AG08395 (cell line): ENCODE data around the gene PTDSS2.

Experiments
- DNase-seq: peaks from one replicate; pipeline ENCODE4 v3.0.0; 2012; ENCODE audit warnings: mixed read lengths, low spot score

Gene PTDSS2

DNA sequence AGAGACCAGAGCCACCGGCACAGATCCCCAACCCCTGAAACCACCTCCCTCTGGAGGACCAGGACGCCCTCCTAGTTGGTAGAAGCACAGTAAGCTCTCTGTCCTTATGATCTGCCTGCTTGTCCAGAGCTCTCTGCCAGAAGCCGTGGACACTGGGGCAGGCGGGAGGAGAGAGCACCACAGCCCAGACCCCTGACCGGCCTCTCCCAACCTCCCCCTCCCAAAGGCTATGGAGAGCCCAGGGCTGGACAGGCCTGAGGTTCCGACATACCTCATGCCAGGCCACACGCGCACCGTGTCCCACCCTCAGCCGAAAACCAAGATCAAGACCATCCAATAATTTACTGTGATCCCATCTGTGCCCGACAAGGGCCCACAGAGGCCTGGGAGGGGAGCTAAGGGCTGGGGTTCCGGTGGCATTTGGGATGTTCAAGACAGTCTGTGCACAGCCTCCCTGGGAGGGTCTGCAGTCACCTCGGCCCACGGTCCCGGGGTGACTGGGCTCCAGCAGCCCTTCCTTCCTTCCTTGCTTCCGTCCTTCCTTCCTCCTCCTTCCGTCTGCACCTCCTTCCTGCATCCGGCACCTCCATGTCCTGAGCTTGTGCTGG, 81.9 kb downstream of the PTDSS2 start:
- no peak for DNase-seq

DNA sequence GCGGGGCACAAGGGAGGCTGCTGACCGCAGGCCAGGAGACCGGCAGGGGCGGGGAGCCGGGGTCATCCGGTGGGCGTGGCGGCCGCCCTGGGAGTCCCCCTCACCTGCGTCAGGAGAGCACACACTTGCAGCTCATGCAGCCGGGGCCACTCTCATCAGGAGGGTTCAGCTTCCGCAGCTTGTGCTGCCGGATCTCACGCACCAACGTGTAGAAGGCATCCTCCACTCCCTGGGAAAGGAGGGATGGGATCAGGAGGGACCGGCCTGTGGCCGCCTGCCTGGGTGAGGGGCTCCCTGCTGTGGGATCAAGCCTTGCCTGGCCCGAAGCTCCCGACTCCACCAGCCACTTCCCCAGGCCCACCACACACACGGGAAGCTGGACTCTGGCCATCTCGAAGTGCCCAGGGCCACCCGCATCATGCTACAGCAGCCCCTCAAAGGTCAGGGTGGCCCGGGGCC, 82.5 kb downstream of the PTDSS2 start:
- DNase-seq = no peak

DNA sequence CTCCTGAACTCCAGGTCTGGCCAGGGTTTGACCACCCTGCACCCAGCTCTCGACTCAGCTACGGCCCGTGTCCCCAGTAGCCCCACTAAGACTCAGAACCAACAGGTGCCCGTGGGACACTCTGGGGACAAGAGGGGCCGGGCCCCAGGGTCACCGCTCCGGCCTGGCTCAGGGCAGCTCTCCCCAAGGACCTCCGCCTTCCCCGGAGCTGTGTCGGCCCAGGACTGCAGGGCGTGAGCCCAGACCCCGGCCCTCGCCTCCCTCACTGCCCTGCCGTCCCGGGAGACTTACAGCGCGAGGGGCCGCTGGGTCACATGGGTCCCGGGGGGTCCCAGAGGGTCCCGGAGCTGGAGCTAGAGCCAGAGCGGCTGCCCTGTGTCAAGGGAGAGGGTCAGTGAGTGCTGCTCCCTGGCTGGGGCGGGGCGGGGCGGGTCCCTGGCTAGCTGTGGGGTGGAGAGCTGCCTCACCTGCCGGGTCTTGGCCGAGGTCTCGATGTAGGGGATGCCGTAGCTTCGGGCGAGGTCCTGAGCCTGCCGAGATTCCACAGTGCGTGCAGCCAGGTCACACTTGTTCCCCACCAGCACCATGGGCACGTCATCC, 83.0 kb downstream of the PTDSS2 start:
- DNase-seq = no peak

DNA sequence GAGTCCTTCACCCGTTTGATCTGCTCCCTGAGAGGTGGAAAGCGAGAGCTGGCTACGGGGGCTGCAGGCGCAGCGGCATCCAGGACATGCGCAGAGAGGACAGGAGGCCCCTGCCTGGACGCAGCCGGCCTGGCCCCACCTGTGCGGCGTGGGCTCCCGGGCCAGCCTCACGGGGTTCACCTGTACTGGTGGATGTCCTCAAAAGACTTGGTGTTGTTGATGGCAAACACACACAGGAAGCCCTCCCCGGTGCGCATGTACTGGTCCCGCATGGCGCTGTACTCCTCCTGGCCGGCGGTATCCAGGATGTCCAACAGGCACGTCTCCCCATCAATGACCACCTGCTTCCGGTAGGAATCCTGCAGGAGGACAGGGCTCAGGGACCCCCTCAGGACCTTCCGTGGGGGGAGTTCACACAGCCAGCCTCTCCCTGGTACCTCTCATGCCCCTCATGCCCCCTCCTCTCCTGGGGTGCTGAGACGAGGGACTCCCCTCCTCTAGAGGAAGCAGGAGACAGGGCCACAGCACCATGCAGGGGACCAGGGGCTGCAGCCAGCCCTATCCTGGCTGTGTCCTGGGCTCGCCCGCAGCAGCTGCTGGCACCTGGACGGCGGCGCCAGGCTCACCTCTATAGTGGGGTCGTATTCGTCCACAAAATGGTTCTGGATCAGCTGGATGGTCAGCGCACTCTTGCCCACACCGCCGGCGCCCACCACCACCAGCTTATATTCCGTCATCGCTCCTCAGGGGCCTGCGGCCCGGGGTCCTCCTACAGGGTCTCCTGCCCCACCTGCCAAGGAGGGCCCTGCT, 83.7 kb downstream of the PTDSS2 start:
- no peak for DNase-seq

DNA sequence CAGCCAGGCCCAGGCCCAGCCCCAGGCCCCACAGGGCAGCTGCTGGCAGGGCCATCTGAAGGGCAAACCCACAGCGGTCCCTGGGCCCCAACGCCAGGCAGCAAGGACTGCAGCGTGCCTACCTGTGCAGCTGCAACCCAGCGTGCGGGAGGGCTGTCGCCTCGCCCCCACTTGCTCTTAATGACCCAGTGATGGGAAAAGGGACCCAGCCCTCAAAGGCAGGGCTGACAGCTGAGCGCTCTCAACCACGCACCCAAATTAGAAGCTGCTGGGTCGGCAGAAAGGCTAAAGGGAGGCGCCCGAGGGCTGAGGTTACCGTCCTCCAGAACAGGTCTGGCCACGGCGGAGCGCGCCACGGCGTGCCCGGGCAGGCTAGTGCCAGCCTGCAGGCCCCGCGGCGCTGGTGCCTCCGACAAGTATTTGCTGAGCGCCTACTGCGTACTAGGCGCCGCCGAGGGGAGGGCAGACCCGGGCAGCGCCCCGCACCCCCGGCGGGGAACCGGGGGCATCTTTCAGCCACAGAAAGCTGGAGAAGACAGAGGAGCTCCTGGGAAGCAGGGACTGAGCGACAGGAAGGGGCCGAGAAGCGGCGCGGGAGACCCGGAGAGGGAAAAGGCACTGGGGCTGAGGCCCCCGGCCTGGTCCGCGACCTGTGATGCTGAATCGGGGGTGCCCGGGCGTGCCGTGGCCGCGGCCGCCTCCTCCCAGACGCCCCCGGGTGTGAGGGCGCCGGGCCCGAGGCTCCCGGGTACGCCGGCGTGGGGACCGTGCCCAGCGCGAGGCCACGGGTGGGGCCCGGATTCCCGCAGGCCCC, 84.5 kb downstream of the PTDSS2 start:
- peak; percentile 26 for DNase-seq

DNA sequence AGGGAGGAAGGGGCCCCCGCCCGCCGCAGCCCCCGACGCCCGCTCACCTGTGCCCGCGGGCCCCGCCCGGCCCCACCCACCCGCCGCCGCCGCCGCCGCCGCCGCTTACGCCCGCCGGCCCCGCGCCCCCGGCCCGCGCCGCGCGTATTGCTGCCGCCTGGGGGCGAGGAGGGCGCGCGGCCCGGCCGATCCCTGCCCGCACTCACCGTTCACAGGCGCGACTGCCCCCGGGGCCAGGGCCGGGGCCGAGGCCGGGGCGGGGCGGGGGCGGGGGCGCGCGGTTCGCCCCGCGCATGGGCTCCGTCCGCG, 85.1 kb downstream of the PTDSS2 start:
- DNase-seq = no peak

DNA sequence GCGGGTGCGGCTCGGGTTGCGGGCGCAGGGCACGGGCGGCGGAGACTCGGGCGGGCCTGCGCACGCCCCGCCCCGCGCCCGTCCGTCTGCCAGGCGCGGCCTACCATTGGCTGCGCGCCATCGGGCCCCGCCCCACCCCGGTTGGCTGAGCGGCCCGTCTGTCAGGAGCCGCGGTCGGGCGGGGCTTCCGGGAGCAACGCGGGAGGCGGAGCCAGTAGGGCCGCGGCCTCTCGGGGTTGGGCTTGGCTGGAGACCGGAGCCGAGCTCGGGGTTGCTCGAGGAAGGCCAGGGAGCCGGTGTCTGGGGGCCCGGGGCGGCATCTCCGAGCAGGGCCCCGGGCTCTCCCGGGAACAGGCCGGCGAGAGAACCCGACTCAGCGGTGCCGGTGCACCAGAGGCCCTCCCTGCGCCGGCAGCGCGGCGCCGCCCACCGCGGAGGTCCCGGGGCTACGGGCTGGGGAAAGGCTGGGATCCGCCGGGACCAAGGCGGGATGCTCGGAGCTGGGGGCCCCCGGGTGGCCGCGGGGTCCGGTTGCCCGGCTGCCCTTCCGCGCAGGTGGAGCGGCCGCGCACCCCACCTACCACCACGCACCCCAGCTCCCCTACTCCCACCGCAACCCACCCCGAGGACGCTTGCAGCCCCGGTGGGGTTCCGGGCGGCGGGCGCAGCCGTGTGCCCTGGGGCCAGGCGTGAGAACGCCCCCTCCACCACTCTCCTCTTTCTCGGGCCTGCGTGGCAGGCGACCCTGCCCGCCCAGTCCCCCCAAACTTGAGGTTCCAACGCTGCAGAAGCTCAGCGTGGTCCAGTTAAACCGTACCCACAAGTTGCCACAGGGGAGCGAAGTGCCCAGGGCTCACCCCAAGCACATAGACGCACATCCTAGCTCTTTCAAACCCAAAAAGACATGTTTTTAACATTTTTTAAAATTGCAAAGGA, 85.7 kb downstream of the PTDSS2 start, which contains the start of gene HRAS:
HRAS (minus strand) TSS at position 58 of the 936 bp plus-strand sequence.
- DNase-seq = peak; percentile 100

DNA sequence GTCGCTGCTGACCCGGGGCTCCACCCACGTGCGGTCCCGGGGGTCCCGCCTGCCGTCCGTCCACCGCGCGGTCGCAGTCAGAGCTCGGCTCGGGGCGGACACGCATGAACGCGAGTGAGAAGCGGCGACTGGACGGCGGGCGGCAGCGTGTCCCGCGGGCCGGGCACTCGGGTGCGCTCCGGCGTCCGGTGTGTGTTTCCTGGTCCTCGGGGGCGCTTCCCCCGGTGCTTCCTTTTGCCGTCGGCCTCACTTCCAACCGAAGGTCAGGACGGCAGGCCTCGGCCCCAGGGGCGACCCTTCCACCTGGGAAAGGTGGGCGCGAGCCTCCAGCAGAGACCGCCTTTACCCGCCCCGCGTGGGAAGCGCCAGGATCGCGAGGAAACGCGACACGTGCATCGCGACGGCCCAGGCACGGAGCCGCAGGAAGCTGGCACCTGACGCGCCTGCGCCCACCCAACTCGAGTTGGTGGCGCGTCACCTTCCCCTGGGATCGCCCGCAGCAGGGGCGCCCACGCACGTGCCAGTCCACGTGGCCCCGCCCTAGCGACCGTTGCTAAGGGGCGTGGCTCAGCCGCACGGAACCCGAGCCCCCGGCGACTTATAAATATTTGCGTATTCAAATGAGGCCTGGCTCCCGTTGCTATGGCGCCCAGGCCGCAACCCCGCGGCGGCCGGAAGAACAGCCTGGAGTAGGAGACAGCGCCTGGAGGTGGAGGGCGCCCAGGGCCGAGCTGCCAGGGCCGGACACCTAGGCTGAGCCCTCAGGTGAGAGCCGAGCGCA, 87.0 kb downstream of the PTDSS2 start, which contains the start of gene LRRC56:
LRRC56 (plus strand) TSS at position 687 of the 781 bp plus-strand sequence. CDS start 3,158 bp downstream, outside the sequence.
- peak; percentile 88 for DNase-seq

DNA sequence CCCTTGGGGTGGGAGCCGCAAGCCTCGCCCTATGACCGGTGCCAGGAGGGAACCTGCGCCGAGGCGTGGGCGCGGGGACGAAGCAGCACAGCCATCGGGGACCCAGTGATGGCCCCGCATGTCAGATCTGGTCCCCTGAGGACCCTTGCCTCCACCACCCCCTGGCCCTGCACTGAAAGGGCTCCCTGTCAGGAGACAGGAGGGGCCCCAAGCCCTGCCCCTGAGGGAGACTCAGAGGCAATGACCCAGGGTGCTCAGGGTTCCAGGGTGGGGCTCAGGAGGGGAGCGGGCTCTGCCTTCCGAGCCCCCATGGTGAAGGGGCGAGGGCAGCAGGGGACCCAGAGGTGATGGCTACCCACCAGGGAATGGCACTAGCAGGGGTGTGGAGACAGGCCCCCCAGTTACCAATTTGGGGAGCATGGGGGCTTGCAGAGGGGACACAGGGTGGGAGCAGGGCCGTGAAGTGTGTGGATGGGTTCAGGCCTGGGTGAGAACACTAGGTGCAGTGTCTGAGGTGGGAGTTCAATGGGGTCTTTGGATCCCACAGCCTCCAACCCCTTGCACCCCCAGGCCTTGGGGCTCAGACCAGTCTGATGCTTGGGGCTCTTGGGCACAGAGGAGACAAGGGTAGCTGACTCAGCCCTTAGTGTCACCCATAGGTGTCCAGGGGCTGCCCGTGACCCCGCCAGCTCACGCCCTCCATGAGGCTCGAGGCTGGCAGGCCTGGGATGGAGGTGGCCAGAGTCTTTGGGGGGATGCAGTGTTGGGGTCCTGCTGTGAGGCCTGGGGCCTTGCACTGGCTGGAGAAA, 87.7 kb downstream of the PTDSS2 start:
- DNase-seq = no peak

DNA sequence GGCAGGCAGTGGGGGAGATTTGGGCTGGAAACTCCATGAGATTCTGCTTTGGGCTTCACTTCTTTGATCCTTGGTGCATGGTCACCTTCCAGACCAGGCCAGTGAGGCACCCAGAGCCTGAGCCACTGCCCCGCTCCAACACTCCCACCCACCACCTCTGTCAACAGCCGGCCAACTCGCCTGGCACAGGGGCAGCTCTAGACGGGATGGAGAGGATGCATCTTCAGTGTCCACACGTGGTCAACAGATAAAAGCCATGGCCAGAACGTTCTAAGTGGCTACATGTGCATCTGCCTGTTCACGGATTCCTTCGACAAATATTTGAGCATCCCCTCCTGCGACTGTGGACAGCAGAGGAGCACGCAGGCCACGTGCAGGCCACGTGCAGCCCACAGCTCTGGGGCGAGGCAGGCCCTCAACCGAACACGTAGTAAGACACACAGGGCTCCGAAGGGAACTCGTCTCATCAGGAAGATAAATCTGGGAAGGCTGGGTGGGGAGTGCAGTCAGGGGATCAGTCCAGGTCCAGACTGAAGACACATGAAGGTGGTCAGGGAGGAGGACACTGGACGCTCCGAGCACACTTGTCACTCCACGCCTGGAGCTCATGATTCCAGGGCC, 88.5 kb downstream of the PTDSS2 start:
- DNase-seq = no peak

DNA sequence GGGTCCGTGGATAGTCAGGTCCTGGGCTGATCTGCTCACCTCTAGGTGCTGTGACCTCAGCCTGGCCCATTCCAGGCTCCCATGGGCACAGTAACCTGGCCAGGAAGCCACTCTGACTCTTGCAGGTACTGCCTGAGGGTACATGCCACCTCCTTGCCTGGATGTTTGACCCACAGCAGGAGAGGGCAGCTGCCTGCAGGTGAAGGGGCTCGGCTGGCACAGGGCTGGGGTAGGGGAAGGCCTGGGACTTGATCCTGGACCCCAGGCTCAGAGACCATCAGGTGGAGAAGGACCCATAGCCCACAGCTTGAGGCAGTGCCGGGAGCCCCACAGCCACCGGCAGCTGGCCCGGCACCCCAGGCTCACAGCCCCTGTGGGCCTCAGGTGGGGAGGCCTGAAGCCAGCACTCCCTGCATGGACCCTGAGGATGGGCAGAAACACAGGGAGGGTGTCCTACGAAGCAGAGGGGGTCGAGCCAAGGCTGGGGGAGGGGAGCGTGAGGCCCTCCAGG, 89.9 kb downstream of the PTDSS2 start:
- DNase-seq = no peak
